GM12878 (cell line): Measurements from ENCODE around the gene NEU4. TPM values are rescaled to one million over a fixed set of nuclear protein-coding genes. Genes with fewer than 3 reads are reported as not detected.

Experiments used
- ATAC-seq: fragments of 200-7000 bp; cut with Tn5 transposase; 3 replicates; pipeline ENCODE4 v1.9.1; 2020; ENCODE audit warnings: mild to moderate bottlenecking, moderate library complexity
- BruUV-seq: library from RNA; stranded (reverse); fragments of 400-500 nt; replicated peaks from 2 replicates; lab custom pipeline; 2021; lab: Mats Ljungman, UMichigan
- CTCF ChIA-PET: fragments of 300-600 bp; sonication (Branson Sonifier 250); formaldehyde crosslinking; extraction: SDS; loops from one replicate; lab custom pipeline; 2021; ENCODE audit warnings: inconsistent platforms; lab: Yijun Ruan, JAX
- POLR2A ChIA-PET: fragments of 350-600 bp; formaldehyde crosslinking; extraction: SDS; loops from one replicate; lab custom pipeline; 2021; ENCODE audit warnings: inconsistent platforms; lab: Charles Lee
- RAD21 ChIA-PET: fragments of 300-600 bp; sonication (Branson Sonifier 250); formaldehyde crosslinking; loops from one replicate; lab custom pipeline; 2023; ENCODE audit warnings: antibody characterized with exemption; ENCODE audit not compliant: unreplicated experiment; lab: Charles Lee
- SMC1A ChIA-PET: fragments of 300-600 bp; sonication (Branson Sonifier 250); formaldehyde crosslinking; loops from one replicate; lab custom pipeline; 2023; ENCODE audit not compliant: unreplicated experiment, uncharacterized antibody; lab: Charles Lee
- DNase-seq: peaks from one replicate; pipeline ENCODE4 v3.0.0-alpha.2; 2011; ENCODE audit warnings: low read depth, low spot score
- FAIRE-seq: peaks from 3 replicates; lab custom pipeline; 2011; peaks lifted over from hg19 to GRCh38; lab: Jason Lieb, UNC
- H2AFZ ChIP-seq: 2 replicates; pipeline ENCODE4 v1.6.0; 2011; ENCODE audit warnings: low read depth, low read length, control low read depth; ENCODE audit not compliant: control insufficient read depth
- H3K27ac ChIP-seq: 2 replicates; pipeline ENCODE4 v1.5.1; 2011; ENCODE audit warnings: control low read depth; ENCODE audit not compliant: control insufficient read depth, insufficient read depth
- H3K27me3 ChIP-seq, 2 experiments: replicated peaks in 1 of 2; 2 replicates each; pipeline versions ENCODE4 v1.6.0 to v1.6.1; 2011; ENCODE audit warnings: low read length in 1 of 2; ENCODE audit not compliant: control insufficient read depth in 2 of 2, insufficient read depth in 2 of 2
- H3K36me3 ChIP-seq, 2 experiments: 2 replicates each; pipeline ENCODE4 v1.5.1; 2011; ENCODE audit warnings: low read length in 1 of 2; ENCODE audit not compliant: control insufficient read depth in 2 of 2, insufficient read depth in 2 of 2
- H3K4me1 ChIP-seq: 2 replicates; pipeline ENCODE4 v1.6.1; 2011; ENCODE audit warnings: mild to moderate bottlenecking, low read length, moderate library complexity, mixed read lengths; ENCODE audit not compliant: control insufficient read depth, insufficient read depth
- H3K4me2 ChIP-seq: 2 replicates; pipeline ENCODE4 v1.6.0; 2011; ENCODE audit warnings: control low read depth; ENCODE audit not compliant: control insufficient read depth, insufficient read depth
- H3K4me3 ChIP-seq: fragments of 200-600 bp; sonication (generic); 2 replicates; pipeline ENCODE4 v1.5.1; 2016
- H3K79me2 ChIP-seq: 2 replicates; pipeline ENCODE4 v1.6.0; 2011; ENCODE audit warnings: low read length; ENCODE audit not compliant: control insufficient read depth, insufficient read depth
- H3K9ac ChIP-seq: 2 replicates; pipeline ENCODE4 v1.8.0; 2011; ENCODE audit warnings: low read length, control low read depth, mixed read lengths; ENCODE audit not compliant: control insufficient read depth, insufficient read depth
- H3K9me3 ChIP-seq: replicated peaks from 3 replicates; pipeline ENCODE4 v1.5.1; 2011; ENCODE audit warnings: mild to moderate bottlenecking, low read length; ENCODE audit not compliant: control insufficient read depth, insufficient read depth
- H4K20me1 ChIP-seq: 2 replicates; pipeline ENCODE4 v1.6.0; 2011; ENCODE audit not compliant: control insufficient read depth, insufficient read depth
- BHLHE40 ChIP-seq, 2 experiments: fragments of 450-650 bp in 1 of 2; IDR thresholded peaks; 2 replicates each; pipeline ENCODE4 v1.6.1; 2011 to 2017; ENCODE audit warnings: low read depth in 2 of 2, borderline replicate concordance in 1 of 2, improper control_type of control experiment in 1 of 2, low read length in 1 of 2, mild to moderate bottlenecking in 1 of 2
- EP300 ChIP-seq, 2 experiments: fragments of 150-350 bp in 1 of 2; IDR thresholded peaks; 2 replicates each; pipeline ENCODE4 v1.6.1; 2011 to 2012; ENCODE audit warnings: low read depth in 2 of 2, low read length in 2 of 2, borderline replicate concordance in 1 of 2, improper control_type of control experiment in 1 of 2, inconsistent platforms in 1 of 2; ENCODE audit not compliant: control insufficient read depth in 1 of 2
- ETV6 ChIP-seq, 2 experiments: fragments of 450-650 bp in 1 of 2; IDR thresholded peaks in 1 of 2; conservative IDR thresholded peaks in 1 of 2; 2 replicates each; pipeline ENCODE4 v1.6.1; 2014; ENCODE audit warnings: antibody characterized with exemption in 1 of 2, borderline replicate concordance in 1 of 2, low read depth in 1 of 2, mild to moderate bottlenecking in 1 of 2, moderate library complexity in 1 of 2
- HCFC1 ChIP-seq: fragments of 150-350 bp; IDR thresholded peaks from 2 replicates; pipeline ENCODE4 v1.6.1; 2014; ENCODE audit warnings: low read length
- IKZF2 ChIP-seq, 2 experiments: fragments of 450-650 bp; IDR thresholded peaks; 2 replicates each; pipeline ENCODE4 v1.6.1; 2017; ENCODE audit warnings: mild to moderate bottlenecking in 2 of 2, moderate library complexity in 2 of 2
- KDM1A ChIP-seq: fragments of 200-600 bp; sonication (generic); IDR thresholded peaks from 2 replicates; pipeline ENCODE4 v1.6.1; 2016; ENCODE audit warnings: borderline replicate concordance
- NFIC ChIP-seq: IDR thresholded peaks from 2 replicates; pipeline ENCODE4 v1.6.1; 2012; ENCODE audit warnings: low read depth, mild to moderate bottlenecking, inconsistent platforms, low read length, moderate library complexity
- RB1 ChIP-seq: fragments of 450-650 bp; formaldehyde crosslinking; IDR thresholded peaks from 2 replicates; pipeline ENCODE4 v1.6.1; 2017; ENCODE audit warnings: mild to moderate bottlenecking, borderline replicate concordance
- SMAD5 ChIP-seq: IDR thresholded peaks from 2 replicates; pipeline ENCODE4 v1.6.1; 2016; ENCODE audit warnings: antibody characterized with exemption, low read depth
- SRF ChIP-seq, 2 experiments: IDR thresholded peaks; 2 replicates each; pipeline ENCODE4 v1.6.1; 2011; ENCODE audit warnings: low read depth in 2 of 2, low read length in 2 of 2, mild to moderate bottlenecking in 1 of 2, moderate library complexity in 1 of 2
- STAT3 ChIP-seq: IDR thresholded peaks from 2 replicates; pipeline ENCODE4 v1.6.1; 2011; ENCODE audit warnings: low read depth, low read length, improper control_type of control experiment
- WGBS: methylation state at CpG from one replicate; pipeline ENCODE4 v1.1.6; 2016; ENCODE audit warnings: low lambda C conversion rate; ENCODE audit not compliant: insufficient replicate concordance, insufficient coverage; ENCODE audit errors: missing lambda C conversion rate; 5-methylcytosine and 5-hydroxymethylcytosine counted together
- in situ Hi-C: fragments of 300-500 bp; cut with MboI; formaldehyde crosslinking; loops from 9 replicates; pipeline ENCODE4 v1.14.3; 2018; ENCODE audit warnings: mixed read lengths
- intact Hi-C: fragments of 100-400 bp; cut with micrococcal nuclease; formaldehyde crosslinking; loops from one replicate; pipeline ENCODE4 v1.14.2; 2022; ENCODE audit not compliant: unreplicated experiment
- polyA plus RNA-seq, 11 experiments: library from polyadenylated mRNA; depleted of rRNA in 4 of 11; unstranded in 6 of 11; stranded (reverse) in 5 of 11; fragments of >200 nt; fragmentation: Nextera tagmentation in 4 of 11; fragmentation: Illumina TruSeq in 1 of 11; extraction: Ambion mirVana in 4 of 11; extraction: Trizol in 1 of 11; gene quantifications; 1 replicate in 1 of 11; 2 replicates in 10 of 11; pipeline versions ENCODE4 v1.2.1 to v1.2.3, GENCODE V29; 2011 to 2016; ENCODE audit warnings: inconsistent platforms in 2 of 11, missing spikeins in 2 of 11, low read depth in 1 of 11
- total RNA-seq, 4 experiments: library from RNA; depleted of rRNA in 3 of 4; stranded (reverse); fragments of >200 nt in 3 of 4; fragmentation: Illumina TruSeq in 1 of 4; extraction: Trizol in 1 of 4; gene quantifications; 2 replicates each; pipeline versions ENCODE4 v1.2.1 to v1.2.3, GENCODE V29; 2013 to 2021
- TF ChIP-seq, protein P1 (sequence below): fragments of 450-650 bp; IDR thresholded peaks from 2 replicates; pipeline ENCODE4 v1.6.1; 2017; ENCODE audit warnings: mild to moderate bottlenecking, low read depth, inconsistent platforms; ENCODE audit not compliant: poor library complexity, severe bottlenecking
- TF ChIP-seq, protein P2 (sequence below): fragments of 450-650 bp; IDR thresholded peaks from 2 replicates; pipeline ENCODE4 v1.6.1; 2016; ENCODE audit warnings: mild to moderate bottlenecking

Gene NEU4
- total and polyA plus RNA-seq, 10 of the 15 experiments (the other 5 are each of a cell fraction or from before 2014, with no cell fraction given) = 0.01 to 0.28 (median 0.14) TPM; not detected in 5

DNA sequence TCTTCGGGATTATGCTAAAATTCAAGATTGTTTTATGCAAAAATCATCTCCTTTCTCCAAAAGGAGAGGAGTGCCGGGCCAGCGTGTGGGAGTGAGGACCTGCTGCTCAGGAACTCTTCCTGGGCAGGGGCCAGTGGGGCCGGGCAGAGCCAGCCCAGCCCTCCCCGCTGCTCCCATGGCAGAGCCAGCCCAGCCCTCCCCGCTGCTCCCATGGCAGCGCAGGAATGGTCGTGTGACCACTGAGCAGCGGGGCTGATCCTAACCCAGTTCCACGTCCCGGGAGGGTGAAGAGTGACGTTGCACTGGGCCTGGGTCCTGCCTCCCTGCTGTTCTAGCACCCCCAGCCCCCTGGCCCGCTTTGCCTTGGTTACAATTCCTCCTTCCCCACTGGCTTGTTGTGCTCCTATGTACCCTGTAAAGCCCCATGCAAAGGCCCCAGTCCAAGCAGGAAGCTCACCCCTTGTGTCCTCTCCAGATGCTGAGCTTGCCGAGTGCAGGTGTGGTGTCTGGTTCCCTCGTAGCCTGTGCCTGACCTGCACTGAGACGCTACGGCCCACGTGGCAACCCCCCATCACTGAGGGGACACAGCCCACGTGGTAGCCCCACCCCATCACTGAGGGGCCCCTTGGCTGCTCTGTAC lies 11.4 kb upstream of the NEU4 start:
- CTCF ChIA-PET = no interaction called here
- no peaks in the 10 kb centered on the region for H3K4me1 ChIP-seq
- no peaks in the 10 kb centered on the region for H3K9me3 ChIP-seq

DNA sequence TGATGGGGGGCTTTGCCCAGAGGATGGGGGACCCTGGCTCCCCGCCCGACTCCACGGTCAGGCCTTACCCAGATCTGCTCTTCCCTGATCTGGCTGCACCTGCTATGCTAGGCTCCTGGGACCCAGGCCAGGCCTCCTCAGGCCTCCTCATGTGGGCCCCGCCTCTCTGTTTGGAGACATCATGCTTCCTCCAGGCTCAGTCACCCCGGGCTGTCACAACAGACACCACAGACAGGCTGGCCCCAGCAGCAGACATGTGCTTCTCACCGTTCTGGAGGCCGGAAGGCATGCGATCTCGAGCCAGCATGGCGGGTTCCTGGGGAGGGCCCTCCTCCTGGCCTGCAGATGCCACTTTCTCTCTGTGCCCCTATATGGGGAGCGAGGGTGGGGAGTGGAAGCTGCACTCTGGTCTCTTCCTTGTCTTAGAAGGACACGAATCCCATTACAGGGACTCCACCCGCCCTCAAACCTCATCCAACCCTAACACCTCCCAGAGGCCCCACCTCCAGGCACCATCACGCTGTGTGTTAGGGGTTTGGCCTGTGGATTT lies 10.8 kb upstream of the NEU4 start:
- POLR2A ChIA-PET = no interaction called here
- WGBS = 56% methylated on average over 11 of the region's 14 CpGs
- no peak overlapping the region for H3K27ac ChIP-seq
- TF ChIP-seq SRF (IDR thresholded peaks at IDR 0.05; ENCODE audit: low read depth in 2 of 2, low read length in 2 of 2) (no peak), BHLHE40 (IDR thresholded peaks at IDR 0.05; ENCODE audit: borderline replicate concordance in 1 of 2, low read depth in 2 of 2, low read length in 1 of 2) (no peak), STAT3 (no peak), SMAD5 (no peak), NFIC (no peak), EP300 (IDR thresholded peaks at IDR 0.05; ENCODE audit: borderline replicate concordance in 1 of 2, control insufficient read depth in 1 of 2, low read depth in 2 of 2, low read length in 2 of 2) (no peak), ETV6 (conservative IDR thresholded peaks at IDR 0.05 in 1 of 2, IDR thresholded peaks at IDR 0.05 in 1 of 2; ENCODE audit: borderline replicate concordance in 1 of 2, low read depth in 1 of 2) (no peak)
- TF ChIP-seq, protein P1, sequence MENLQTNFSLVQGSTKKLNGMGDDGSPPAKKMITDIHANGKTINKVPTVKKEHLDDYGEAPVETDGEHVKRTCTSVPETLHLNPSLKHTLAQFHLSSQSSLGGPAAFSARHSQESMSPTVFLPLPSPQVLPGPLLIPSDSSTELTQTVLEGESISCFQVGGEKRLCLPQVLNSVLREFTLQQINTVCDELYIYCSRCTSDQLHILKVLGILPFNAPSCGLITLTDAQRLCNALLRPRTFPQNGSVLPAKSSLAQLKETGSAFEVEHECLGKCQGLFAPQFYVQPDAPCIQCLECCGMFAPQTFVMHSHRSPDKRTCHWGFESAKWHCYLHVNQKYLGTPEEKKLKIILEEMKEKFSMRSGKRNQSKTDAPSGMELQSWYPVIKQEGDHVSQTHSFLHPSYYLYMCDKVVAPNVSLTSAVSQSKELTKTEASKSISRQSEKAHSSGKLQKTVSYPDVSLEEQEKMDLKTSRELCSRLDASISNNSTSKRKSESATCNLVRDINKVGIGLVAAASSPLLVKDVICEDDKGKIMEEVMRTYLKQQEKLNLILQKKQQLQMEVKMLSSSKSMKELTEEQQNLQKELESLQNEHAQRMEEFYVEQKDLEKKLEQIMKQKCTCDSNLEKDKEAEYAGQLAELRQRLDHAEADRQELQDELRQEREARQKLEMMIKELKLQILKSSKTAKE = no peak

More for the DNA sequence above, 11.4 kb upstream of the NEU4 start:
- ChIA-PET RAD21 (no interaction called here), SMC1A (no interaction called here), POLR2A (no interaction called here)
- TF ChIP-seq IKZF2 (IDR thresholded peaks at IDR 0.05) (no peak), RB1 (no peak), KDM1A (no peak), HCFC1 (no peak)
- TF ChIP-seq, protein P2, sequence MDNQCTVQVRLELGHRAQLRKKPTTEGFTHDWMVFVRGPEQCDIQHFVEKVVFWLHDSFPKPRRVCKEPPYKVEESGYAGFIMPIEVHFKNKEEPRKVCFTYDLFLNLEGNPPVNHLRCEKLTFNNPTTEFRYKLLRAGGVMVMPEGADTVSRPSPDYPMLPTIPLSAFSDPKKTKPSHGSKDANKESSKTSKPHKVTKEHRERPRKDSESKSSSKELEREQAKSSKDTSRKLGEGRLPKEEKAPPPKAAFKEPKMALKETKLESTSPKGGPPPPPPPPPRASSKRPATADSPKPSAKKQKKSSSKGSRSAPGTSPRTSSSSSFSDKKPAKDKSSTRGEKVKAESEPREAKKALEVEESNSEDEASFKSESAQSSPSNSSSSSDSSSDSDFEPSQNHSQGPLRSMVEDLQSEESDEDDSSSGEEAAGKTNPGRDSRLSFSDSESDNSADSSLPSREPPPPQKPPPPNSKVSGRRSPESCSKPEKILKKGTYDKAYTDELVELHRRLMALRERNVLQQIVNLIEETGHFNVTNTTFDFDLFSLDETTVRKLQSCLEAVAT = no peak
- no peak overlapping the region for H3K4me2 ChIP-seq
- no peaks in the 10 kb centered on the region for H4K20me1 ChIP-seq
- no peak overlapping the region for H3K9ac ChIP-seq
- no peaks in the 10 kb centered on the region for H3K27me3 ChIP-seq
- H3K4me3 ChIP-seq = no peak overlapping the region
- H3K27ac ChIP-seq = no peak overlapping the region
- no peaks in the 10 kb centered on the region for H3K79me2 ChIP-seq
- intact Hi-C loops (no loop called here), in situ Hi-C loops (no loop called here)
- DNase-seq (no peak), ATAC-seq (no peak), FAIRE-seq (no peak)
- H3K36me3 ChIP-seq = no peaks in the 10 kb centered on the region
- no TSS peak for BruUV-seq
- no peak overlapping the region for H2AFZ ChIP-seq
- 69% methylated on average over 19 of the region's 19 CpGs for WGBS

More for the DNA sequence above, 10.8 kb upstream of the NEU4 start:
- CTCF ChIA-PET = no interaction called here
- no peaks in the 10 kb centered on the region for H3K79me2 ChIP-seq
- no peak overlapping the region for H3K4me2 ChIP-seq
- DNase-seq (no peak), FAIRE-seq (no peak), ATAC-seq (no peak; the same call in 1 of the 3 replicates)
- BruUV-seq = no TSS peak
- intact Hi-C loops = no loop called here
- no peak overlapping the region for H3K4me3 ChIP-seq
- in situ Hi-C loops = no loop called here
- H3K9me3 ChIP-seq = no peaks in the 10 kb centered on the region
- peaks cover 5% of the 10 kb centered on the region; the same call in 1 of the 2 replicates for H3K4me1 ChIP-seq
- H3K36me3 ChIP-seq = no peaks in the 10 kb centered on the region
- H4K20me1 ChIP-seq = no peaks in the 10 kb centered on the region
- H2AFZ ChIP-seq = no peak overlapping the region
- SMC1A ChIA-PET = no interaction called here
- RAD21 ChIA-PET = no interaction called here
- H3K27me3 ChIP-seq = no peaks in the 10 kb centered on the region
- H3K9ac ChIP-seq = no peak overlapping the region
